NCI-H82 treated with DMSO at 0.1 percent for 48 hours (cell line): ENCODE data around the gene NFIC.
"Not testable (repeated sequence)": the region's sequence is repeated elsewhere in the genome, so short reads cannot be mapped to it uniquely, and the experiment has no call there.

Experiments used
- DNase-seq: peaks from one replicate; lab custom pipeline; 2025; ENCODE audit not compliant: unreplicated experiment; lab: John Stamatoyannopoulos, UW

NFIC gene

GRCh38 chr19:3370728-3371591, 4.6 kb downstream of the NFIC start:
- DNase-seq: no peak

- DNase-seq: no peak
Observed at GRCh38 chr19:3372413-3372812, 6.0 kb downstream of the NFIC start.

GRCh38 chr19:3373971-3374368, 7.6 kb downstream of the NFIC start:
- DNase-seq: no peak

GRCh38 chr19:3374369-3375112, 8.2 kb downstream of the NFIC start:
- no peak for DNase-seq

- no peak for DNase-seq
Observed at GRCh38 chr19:3375221-3376090, 9.1 kb downstream of the NFIC start.

- DNase-seq: not testable (repeated sequence)
Observed at GRCh38 chr19:3376091-3376455, 9.7 kb downstream of the NFIC start.

- DNase-seq: no peak
Observed at GRCh38 chr19:3378352-3379150, 12.2 kb downstream of the NFIC start.

- no peak for DNase-seq
Observed at GRCh38 chr19:3380829-3381228, 14.4 kb downstream of the NFIC start.

GRCh38 chr19:3381701-3382372, 15.5 kb downstream of the NFIC start:
- DNase-seq: no peak

- DNase-seq: no peak
Observed at GRCh38 chr19:3382460-3383100, 16.2 kb downstream of the NFIC start.

- no peak for DNase-seq
Observed at GRCh38 chr19:3383121-3383722, 16.8 kb downstream of the NFIC start.

- no peak for DNase-seq
Observed at GRCh38 chr19:3386447-3387234, 20.3 kb downstream of the NFIC start.

- DNase-seq: no peak
Observed at GRCh38 chr19:3387645-3388589, 21.5 kb downstream of the NFIC start.

- DNase-seq: no peak
Observed at GRCh38 chr19:3389446-3389778, 23.0 kb downstream of the NFIC start.

- no peak for DNase-seq
Observed at GRCh38 chr19:3389876-3390371, 23.5 kb downstream of the NFIC start.

GRCh38 chr19:3391911-3392310, 25.5 kb downstream of the NFIC start:
- not testable (repeated sequence) for DNase-seq

- no peak for DNase-seq
Observed at GRCh38 chr19:3392480-3392879, 26.1 kb downstream of the NFIC start.
